GM18499 (cell line): Measurements from ENCODE around the gene PTPN4.
A peak's percentile ranks its signal among the peaks of the same experiment; 100 is the strongest.

Experiments
- ATAC-seq: cut with Tn5 transposase; IDR thresholded peaks from one replicate; pipeline ENCODE4 v1.9.1; 2021; ENCODE audit warnings: moderate number of reproducible peaks; ENCODE audit not compliant: insufficient read depth, unreplicated experiment

PTPN4 gene, protein sequence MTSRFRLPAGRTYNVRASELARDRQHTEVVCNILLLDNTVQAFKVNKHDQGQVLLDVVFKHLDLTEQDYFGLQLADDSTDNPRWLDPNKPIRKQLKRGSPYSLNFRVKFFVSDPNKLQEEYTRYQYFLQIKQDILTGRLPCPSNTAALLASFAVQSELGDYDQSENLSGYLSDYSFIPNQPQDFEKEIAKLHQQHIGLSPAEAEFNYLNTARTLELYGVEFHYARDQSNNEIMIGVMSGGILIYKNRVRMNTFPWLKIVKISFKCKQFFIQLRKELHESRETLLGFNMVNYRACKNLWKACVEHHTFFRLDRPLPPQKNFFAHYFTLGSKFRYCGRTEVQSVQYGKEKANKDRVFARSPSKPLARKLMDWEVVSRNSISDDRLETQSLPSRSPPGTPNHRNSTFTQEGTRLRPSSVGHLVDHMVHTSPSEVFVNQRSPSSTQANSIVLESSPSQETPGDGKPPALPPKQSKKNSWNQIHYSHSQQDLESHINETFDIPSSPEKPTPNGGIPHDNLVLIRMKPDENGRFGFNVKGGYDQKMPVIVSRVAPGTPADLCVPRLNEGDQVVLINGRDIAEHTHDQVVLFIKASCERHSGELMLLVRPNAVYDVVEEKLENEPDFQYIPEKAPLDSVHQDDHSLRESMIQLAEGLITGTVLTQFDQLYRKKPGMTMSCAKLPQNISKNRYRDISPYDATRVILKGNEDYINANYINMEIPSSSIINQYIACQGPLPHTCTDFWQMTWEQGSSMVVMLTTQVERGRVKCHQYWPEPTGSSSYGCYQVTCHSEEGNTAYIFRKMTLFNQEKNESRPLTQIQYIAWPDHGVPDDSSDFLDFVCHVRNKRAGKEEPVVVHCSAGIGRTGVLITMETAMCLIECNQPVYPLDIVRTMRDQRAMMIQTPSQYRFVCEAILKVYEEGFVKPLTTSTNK

DNA sequence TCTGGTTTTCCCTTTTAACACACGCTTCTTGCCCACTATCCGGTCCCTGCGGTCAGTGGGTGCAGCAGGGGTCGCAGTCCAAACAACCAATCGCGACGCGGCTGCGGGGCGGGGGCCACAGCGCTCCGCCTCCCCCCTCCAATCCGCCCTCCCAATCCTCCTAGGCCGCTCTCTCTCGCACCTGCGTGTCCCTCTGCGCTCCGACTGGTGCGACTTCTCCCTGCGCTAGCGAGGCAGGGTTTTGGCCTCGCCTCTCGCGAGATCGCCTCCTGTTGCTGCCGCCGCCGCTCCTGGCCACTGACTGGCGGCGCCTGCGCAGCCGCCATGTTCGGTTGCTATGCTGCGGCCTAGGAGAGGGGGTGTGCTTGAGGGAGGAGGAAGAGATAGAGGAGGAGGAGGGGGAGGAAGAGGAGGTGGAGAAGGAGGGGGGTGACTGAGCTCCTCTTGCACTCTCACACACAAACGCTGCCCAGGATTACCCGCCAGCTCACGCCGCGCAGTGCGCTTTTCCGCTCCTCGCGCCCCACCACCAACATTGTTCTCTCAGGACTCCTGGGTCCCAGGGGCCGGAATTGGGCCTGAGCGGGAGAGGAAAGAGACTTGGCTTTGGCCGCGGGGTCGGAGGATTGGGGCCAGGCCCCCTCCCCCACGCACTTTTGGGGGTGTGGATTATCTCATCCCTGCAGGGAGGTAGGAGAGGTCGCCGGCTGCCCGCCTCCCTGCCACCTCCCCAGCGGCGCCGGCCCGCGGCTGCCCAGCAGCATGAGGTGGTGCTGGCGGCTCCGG is at the start of gene PTPN4:
PTPN4 (plus strand) TSS at position 472 of the 786 bp plus-strand sequence. CDS start 49,932 bp downstream, outside the sequence.
- ATAC-seq: peak; percentile 90

DNA sequence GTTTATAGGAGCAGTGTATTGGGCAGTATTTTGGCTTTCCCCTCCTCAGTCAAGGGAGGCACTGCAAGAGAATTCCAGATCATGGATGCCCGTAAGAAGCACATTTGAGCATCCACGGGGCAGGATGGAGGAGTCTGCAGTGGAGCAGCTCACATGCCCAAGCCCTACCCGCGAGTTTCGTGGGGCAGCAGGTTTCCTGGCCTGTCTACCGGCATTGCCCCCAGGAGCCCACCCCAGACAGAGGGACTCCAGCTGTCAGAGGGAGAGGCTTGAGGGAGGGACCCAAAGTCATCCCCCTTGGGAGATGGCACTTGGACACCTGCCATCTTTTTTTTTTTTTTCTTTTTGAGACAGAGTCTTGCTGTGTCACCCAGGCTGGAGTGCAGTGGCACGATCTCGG is 49.4 kb upstream of the PTPN4 start:
- ATAC-seq: no peak

DNA sequence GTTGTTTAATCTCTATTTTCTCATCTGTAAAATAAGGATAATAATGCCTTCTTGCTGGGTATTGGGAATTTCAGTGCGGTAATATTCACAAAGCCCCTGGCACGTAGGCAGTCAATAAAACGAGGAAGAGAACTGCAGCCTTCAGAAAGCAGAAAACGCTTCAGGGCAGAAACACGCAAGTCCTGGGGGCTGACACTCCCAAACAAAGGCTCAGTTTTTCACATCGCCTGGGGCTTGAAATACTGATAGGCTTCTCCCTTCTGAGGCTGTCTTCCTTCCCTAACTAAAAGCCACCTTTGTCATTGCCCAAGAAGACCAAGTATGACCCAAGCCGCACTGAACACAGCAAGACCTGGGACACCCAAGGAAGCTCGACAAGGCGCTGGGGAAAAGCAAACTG is 48.4 kb upstream of the PTPN4 start:
- ATAC-seq: no peak

DNA sequence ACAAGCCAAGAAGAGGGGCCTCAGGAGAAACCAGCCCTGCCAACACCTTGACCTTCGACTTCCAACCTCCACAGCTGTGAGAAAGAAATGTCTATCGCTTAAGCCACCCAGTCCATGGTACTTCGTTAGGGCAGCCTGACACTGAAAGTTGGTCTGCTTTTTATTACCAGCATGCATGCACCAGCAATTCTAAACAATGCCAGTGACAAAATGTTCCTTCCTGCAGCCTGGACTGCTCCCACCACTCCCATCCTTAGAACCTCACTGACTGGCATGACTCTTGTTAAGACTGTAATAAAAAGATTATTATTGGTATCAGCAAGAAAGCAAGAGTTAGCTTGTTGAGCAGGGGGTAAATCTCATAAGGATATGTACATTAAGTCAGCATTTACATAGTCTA is 47.2 kb upstream of the PTPN4 start:
- ATAC-seq: no peak

DNA sequence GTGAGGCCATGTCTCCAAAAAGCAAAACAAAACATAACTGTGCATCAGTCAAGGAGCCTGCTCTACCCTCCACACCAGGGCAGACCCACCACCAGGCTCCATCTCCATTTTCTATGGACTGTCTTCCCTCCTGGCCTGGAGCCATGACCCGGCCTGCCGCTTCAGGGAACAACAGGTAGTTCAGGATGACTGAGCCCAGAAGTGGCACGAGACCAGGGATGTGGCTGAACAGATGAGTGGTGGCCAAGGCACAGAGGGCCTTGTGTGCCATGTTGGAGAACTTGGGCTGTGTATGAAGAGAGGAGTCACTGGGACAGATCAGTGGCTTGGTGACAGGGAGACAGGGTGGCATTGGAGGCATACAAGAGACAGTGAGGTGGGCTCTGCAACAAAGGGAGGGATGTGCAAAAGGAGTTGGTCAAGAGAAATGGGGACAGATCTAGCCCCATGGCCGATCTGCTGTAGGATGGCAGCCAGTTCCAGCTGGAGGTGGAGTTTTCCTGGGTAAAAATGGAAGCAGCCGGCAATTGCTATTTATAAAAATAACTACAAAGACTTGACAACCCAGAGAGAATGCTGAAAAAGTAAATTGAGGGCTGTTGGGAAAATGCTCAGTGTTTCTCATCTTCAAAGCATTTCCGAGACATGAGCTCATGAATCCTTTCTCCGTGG is 45.8 kb upstream of the PTPN4 start:
- no peak for ATAC-seq

DNA sequence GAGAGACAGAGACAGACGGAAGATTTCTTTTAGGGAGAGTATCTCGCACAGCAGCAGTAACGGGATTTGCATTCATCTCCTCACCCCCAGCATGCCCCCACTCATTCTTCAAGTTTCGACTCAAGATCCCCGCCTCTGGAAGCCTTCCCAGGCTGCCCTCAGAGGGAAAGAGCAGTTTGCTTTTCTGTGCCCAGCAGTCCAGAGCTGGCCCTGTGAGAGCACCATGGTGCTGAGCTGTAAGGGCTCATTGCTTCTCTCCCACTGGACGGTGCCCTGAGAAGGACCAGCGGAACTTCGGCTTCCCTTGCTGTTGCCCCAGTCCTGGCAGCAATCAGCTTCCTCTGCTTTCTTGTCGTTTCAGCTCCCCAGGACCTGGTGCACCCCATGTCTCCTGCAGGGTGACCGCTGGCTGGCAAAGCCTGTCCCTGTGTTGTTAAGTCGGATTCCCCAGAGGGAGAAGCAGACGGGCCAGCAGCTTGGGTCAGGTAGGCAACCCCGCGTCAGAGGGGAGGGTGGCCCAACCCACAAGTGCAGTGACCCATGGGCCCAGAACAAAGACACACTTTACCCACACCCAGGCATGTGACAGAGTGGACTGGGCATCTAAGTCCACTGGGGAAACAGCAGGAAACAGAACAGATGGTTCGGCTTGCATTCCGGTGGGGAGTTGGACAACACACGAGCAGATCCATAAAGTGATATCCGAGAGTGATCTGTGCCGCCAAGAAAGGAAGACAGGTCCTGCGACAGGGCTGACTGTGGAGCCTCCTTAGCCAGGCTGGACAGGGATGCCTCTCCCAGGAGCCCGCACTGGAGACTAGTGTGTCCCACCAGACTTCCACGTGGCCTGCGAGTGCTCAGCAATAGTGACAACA is 44.1 kb upstream of the PTPN4 start:
- ATAC-seq: no peak

DNA sequence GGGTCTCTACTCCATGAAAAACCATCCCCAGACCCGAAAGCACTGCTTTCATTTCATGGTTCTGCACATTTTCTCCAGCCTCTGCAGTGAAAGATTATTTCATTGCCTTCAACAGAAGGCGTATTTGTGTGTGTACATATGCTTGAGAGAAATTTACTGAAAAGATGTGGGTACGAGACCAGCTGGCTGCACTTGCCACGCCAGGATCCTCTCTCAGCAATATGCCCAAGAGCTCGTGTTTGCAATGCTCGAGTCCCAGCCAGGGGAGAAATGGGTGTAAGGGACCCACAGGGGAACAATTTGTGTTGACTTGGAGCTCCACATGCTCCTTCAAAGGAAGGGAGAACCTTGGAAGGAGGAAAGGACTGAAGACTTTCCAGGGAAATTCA is 43.4 kb upstream of the PTPN4 start:
- no peak for ATAC-seq

DNA sequence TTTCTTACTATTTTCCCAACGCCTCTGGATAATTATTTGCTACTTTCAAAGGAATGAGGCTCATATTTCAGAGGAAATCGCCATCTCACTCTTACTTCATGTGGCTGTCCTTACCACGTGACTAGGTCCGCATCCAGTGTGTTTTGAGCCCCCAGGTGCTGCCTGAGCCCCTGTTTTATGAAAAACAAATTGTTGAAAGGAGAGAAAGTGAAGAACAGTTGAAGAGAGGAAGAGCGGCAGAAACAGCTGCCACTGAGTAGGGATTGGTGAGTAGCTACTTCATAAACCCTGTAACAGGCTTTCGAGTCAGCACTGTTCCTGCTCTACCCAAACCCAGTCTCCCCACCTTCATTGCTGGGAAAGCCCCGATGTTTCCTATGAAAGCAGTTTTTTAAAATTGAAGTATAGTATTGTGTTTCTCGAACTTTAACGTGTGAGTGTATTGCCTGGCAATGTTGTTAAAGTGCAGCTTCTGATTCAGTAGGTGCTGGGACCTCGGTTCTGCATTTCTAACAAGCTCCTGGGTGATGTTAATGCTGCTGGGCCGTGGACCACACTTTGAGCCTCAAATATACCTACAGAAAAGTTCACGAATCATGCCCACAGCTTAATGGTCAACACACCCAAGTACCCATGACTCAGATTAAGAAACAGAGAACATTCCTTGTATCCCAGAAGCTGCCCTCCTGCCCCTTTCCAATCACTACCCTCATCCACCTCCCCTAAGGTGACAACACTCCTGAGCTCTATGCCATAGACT is 41.0 kb upstream of the PTPN4 start:
- no peak for ATAC-seq

DNA sequence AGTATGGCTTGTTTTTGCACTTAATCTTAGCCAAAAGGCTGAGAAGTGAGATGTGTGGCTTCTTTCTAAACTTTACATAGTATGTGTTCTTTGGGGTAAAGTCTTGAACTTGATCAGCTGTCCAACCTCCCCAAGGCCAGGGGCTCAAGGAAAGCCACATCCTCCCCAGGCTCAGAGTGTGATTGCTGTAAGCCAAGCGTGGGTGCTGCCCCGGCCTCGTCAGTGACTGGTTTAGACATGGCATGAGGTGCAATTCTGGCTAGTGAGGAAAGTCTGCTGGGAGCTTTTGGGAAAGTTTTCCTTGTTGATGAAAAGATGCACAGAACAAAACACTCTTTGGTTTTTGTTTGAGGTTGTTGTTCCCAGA is 40.5 kb upstream of the PTPN4 start:
- no peak for ATAC-seq

DNA sequence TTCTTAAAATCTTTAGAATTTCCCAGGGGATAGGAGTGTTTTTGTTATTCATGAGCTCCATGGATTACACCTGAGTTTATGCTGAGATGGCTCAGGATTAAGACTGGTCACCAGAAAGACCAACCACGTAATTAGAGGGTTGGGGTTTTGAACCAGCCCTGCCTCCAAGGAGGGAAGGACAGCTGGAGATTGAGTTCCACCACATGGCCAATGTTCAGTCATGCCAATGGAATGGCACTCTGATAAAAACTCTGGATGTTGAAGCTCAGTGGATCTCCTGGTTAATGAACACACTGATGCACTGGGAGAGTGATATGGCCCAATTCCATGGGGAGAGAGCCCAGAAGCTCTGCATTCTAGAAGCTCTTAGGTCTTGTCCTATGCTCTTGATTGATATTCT is 38.7 kb upstream of the PTPN4 start:
- no peak for ATAC-seq

DNA sequence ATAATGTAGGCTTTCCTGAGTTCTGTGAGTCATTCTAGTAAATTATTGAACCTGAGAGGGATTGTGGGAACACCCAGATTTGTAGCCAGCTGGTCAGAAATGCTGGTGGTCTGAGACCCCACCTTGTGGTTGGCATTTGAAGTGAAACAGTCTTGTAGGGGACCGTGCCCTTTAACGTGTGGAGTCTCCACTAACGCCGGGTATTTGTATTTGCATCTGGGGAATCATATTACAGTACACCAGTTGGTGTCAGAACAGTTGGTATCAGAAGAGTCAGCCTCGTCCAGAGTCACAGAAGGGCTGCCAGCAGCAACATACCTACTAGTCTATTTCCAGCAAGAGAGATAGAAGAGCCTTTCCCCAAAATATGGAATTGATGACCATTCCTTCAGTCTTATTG is 38.3 kb upstream of the PTPN4 start:
- no peak for ATAC-seq

DNA sequence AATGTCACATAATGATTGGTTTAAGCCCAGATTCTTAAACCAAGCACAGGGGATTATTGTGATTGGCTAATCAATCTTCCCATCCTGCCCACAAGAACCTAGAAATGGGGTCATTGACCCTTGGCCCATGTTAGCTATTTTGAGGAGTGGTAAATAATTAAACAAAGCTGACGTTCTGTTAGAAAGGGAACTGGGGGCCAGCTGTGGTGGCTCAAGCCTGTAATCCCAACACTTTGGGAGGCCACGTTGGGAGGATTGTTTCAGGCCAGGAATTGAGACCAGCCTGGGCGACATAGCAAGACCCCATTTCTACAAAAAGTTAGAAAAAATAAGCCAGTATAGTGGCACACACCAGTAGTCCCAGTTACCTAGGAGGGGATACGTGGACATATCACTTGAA is 37.8 kb upstream of the PTPN4 start:
- no peak for ATAC-seq

DNA sequence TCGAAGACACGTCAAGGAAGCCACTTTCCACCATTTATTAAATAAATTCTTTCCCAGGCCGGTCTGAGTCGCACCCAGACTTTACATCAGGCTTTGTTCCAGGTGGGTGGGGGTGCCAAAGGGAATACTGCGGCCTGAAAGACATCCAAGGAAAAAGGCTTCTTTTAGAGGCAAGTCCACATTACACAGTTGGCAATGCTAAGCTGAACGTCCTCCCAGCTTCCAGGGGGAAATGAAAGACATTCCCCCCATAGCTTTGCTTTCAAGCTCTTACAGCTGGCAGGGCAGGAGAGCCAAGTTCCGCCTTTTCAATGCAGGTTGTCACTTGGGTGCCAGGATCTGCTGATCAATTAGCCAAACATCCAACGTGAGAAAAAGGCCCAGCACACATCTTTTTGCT is 36.5 kb upstream of the PTPN4 start:
- no peak for ATAC-seq

DNA sequence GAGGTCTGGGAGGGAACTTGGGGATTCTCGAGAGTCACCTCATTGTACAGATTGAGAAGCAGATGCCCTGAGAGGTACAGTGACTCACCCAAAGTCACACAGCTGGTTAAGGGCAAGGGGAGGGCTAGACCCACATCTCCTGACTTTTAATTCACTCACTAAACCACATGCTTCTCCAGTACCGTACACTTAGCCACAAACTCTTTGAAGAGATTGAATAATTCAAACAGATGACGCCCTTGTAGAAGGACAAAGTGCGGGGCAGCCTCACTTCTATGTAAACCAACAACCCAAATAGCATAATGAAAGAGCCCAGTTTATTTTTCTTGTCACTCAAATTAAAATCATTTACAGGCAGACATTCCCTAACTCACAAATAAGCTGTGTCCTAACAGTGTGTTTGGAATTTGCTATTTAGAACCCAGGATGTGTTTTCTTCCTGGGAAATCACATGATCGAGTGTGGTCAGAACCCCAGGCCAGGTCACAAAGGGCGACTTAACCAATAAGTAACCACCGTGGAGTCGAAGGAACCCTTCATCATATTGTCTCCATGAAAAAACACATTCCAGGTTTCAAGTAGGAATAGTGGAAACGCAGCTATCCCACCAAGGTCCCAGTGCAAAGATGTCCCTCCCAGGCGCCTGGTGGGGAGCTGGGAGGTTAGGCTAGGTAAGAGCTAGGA is 35.8 kb upstream of the PTPN4 start:
- no peak for ATAC-seq

DNA sequence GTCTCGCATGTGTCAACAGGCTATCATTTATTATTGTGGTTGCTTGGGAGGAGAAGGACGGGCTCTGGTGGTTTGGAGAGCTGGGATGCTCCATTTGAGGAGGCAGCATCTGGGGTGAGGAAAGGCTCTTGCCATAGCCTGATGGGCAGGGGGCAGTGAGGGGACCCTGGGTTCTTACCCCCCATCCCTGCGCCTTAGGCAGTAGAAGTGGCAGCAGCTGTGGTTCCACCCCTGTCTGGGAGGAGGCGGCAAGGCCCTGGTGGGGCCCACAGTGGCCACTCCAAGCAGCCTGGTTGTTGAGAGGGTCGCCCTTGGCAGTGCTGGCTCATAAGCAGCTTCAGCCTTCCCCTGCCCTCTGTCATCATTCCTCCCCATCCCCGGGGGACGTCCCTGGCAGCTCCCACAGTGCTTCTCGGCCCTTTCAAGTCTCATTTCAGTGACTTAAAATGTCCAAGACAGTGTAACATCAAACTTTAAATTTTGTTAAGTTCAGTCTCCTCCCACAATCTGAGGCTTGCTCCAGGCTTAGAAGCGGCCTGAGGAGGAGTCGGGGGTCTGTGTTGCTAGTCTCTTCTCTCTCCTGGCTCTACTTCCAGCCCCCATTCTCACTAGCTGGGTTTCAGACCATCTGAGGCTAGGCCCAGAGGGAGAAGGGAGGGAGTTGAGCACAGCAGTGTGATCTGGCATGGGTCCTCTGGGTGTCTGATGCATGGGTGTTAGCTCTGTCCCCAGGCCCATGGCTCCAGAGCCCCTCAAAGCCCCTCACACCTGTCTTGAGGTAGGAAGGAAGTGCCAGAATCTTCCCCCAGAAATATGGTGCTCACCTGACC is 34.9 kb upstream of the PTPN4 start:
- ATAC-seq: no peak

DNA sequence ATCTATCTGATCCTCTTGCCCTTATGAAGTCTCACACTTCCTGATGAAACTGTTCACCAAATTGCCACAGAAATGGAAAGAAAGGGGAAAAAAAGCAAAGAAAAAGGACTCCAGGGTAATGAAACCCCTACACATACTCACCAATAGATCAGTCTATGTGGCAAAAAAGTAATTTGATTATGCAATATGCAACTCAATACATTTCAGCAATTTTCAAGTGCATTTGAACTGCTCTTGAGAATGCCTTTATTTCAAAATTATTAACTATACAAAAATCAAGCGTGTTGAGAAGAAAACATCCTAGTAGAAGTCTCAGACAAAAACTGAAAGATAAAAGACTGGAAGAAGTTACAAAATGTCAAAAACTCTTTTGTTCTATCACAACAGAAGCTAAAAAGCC is 32.2 kb upstream of the PTPN4 start:
- ATAC-seq: no peak

DNA sequence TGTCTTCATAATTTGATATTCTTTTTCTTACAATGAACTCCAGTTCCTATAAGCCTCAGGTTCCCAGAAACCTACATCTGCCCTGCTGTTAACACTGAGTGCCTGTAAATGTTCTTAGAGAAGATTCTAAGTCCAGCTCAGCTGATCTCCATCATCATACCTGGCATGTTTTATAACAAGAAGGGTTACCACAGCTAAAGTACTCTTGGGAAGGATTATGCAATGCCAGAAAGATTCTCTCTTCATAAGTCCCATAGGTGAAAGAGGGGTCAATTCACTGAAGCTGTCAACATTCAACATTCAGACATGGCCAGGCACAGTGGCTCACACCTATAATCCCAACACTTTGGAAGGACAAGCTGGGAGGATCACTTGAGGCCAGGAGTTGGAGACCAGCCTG is 31.3 kb upstream of the PTPN4 start:
- no peak for ATAC-seq
